Measurements from ENCODE around the gene TBC1D1.

Gene TBC1D1

GRCh38 chr4:38058151-38058550 is 167.3 kb downstream of the TBC1D1 start:
- no peak for DNase-seq

- no peak for DNase-seq
These were observed 170.0 kb downstream of the TBC1D1 start for GRCh38 chr4:38060829-38061431.

GRCh38 chr4:38062088-38062775 is 171.3 kb downstream of the TBC1D1 start:
- peak in 1 of 2 experiments; percentile 10 for DNase-seq

- no peak for DNase-seq
These were observed 171.9 kb downstream of the TBC1D1 start for GRCh38 chr4:38062776-38063097.

GRCh38 chr4:38065176-38065575 is 174.3 kb downstream of the TBC1D1 start:
- no peak for DNase-seq

GRCh38 chr4:38065900-38066299 is 175.0 kb downstream of the TBC1D1 start:
- DNase-seq = no peak

- no peak for DNase-seq
These were observed 176.6 kb downstream of the TBC1D1 start for GRCh38 chr4:38067499-38067898.

GRCh38 chr4:38068107-38068506 is 177.2 kb downstream of the TBC1D1 start:
- DNase-seq = no peak

GRCh38 chr4:38069271-38069760 is 178.4 kb downstream of the TBC1D1 start:
- DNase-seq = no peak

- DNase-seq = no peak
These were observed 181.0 kb downstream of the TBC1D1 start for GRCh38 chr4:38071801-38072431.

GRCh38 chr4:38072578-38072977 is 181.7 kb downstream of the TBC1D1 start:
- no peak for DNase-seq

GRCh38 chr4:38073596-38074234 is 182.8 kb downstream of the TBC1D1 start:
- DNase-seq = no peak

- DNase-seq = no peak
These were observed 184.7 kb downstream of the TBC1D1 start for GRCh38 chr4:38075370-38076152.

GRCh38 chr4:38076153-38076669 is 185.3 kb downstream of the TBC1D1 start:
- no peak for DNase-seq

- DNase-seq = no peak
These were observed 187.1 kb downstream of the TBC1D1 start for GRCh38 chr4:38077791-38078489.

GRCh38 chr4:38078590-38079421 is 187.9 kb downstream of the TBC1D1 start:
- no peak for DNase-seq

- no peak for DNase-seq
These were observed 189.4 kb downstream of the TBC1D1 start for GRCh38 chr4:38080061-38080974.

- DNase-seq = no peak
These were observed 191.1 kb downstream of the TBC1D1 start for GRCh38 chr4:38082021-38082420.

GRCh38 chr4:38082424-38083385 is 191.8 kb downstream of the TBC1D1 start:
- DNase-seq = no peak

Measured in NCI-H1930 (cell line).